Measurements from ENCODE around the gene WDR37.

DNA sequence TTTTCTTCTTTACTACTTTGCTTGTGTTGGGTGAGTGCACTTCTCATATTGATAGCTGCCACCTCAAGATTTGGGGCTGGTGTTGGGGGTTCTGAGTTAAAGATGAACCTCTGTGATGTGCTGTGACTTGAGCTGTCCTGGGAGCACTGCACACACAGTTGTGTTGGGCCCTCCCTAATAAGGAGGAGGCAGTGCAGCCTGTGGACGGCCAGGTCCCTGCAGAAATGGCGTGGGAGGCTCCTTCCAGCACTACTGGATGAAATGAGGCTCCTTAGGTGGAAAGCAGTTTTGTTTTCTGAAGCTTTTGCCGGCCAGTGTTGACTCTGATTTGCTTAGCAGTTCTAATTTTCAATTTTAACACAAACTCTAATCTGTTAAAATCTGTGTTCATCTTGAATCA lies 44.0 kb downstream of the WDR37 start:
- TF ChIP-seq, protein P1, sequence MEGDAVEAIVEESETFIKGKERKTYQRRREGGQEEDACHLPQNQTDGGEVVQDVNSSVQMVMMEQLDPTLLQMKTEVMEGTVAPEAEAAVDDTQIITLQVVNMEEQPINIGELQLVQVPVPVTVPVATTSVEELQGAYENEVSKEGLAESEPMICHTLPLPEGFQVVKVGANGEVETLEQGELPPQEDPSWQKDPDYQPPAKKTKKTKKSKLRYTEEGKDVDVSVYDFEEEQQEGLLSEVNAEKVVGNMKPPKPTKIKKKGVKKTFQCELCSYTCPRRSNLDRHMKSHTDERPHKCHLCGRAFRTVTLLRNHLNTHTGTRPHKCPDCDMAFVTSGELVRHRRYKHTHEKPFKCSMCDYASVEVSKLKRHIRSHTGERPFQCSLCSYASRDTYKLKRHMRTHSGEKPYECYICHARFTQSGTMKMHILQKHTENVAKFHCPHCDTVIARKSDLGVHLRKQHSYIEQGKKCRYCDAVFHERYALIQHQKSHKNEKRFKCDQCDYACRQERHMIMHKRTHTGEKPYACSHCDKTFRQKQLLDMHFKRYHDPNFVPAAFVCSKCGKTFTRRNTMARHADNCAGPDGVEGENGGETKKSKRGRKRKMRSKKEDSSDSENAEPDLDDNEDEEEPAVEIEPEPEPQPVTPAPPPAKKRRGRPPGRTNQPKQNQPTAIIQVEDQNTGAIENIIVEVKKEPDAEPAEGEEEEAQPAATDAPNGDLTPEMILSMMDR (IDR thresholded peaks at IDR 0.05), result no peak
- TF ChIP-seq EZH2 (IDR thresholded peaks at IDR 0.05; ENCODE audit: borderline replicate concordance, insufficient read depth, low read depth, low read length, poor library complexity, severe bottlenecking), result no peak

Data from B cell (primary cell).